Activated CD4-positive, alpha-beta T cell treated with anti-CD3 and anti-CD28 coated beads, Interleukin-2, amount 50 U/mL, for 1 hour (primary cell): Measurements from ENCODE around the gene DBN1.

Experiments
- DNase-seq: peaks from one replicate; pipeline ENCODE4 v3.0.0-alpha.2; 2020

DBN1 gene

DNA sequence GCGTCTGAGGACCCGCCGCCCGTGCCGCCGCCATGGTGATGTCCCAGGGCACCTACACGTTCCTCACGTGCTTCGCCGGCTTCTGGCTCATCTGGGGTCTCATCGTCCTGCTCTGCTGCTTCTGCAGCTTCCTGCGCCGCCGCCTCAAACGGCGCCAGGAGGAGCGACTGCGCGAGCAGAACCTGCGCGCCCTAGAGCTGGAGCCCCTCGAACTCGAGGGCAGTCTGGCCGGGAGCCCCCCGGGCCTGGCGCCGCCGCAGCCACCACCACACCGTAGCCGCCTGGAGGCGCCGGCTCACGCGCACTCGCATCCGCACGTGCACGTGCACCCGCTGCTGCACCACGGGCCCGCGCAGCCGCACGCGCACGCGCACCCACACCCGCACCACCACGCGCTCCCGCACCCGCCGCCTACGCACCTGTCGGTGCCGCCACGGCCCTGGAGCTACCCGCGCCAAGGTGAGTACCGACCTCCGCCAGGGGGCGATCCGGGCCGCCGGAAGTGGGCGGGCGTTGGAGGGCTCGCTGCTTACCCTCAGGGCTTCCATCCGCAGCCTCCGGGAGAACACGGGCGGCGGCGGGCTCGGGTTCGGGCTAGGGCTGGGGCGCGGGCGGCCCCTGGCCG is 18.3 kb downstream of the DBN1 start:
- peak; percentile 92 for DNase-seq

- peak; percentile 94 for DNase-seq
These were observed 18.9 kb downstream of the DBN1 start for GRCh38 chr5:177454397-177455035.

- DNase-seq: no peak
These were observed 19.5 kb downstream of the DBN1 start for GRCh38 chr5:177453852-177454396.

- DNase-seq: no peak
These were observed 20.5 kb downstream of the DBN1 start for GRCh38 chr5:177452688-177453638.

DNA sequence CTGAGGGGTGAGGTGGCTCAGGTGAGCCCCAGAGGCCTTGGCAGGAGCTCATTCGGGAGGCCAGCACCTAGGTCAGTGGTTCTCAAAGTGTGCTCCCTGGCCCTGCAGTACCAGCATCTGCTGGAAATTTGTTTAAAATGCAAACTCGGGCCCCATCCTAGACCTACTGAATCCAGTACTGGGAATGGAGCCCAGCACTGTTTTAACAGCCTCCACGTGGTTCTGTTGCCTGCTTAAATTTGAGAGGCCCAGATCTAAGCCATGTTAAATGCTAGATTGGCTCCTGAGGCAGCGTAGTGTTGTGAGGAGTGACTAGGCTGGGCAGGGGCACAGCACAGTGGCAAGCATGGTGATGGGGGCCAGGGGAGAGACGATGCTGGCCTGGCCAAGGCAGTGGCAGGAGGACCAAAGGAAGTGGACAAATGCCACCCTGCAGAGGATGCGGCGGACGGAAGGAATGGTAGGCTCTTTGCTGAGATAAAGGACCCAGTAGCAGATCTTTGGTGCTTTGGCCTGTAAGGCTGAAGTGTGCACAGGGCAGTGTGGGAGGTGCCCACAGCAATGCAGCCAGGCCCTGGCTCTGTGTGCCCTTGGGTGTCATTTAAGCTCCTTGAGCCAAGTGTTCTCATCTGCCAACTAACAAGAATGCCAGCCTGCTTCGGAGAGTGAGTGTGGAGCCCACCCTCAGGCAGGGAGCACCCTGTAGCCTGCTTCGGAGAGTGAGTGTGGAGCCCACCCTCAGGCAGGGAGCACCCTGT is 22.6 kb downstream of the DBN1 start:
- no peak for DNase-seq

DNA sequence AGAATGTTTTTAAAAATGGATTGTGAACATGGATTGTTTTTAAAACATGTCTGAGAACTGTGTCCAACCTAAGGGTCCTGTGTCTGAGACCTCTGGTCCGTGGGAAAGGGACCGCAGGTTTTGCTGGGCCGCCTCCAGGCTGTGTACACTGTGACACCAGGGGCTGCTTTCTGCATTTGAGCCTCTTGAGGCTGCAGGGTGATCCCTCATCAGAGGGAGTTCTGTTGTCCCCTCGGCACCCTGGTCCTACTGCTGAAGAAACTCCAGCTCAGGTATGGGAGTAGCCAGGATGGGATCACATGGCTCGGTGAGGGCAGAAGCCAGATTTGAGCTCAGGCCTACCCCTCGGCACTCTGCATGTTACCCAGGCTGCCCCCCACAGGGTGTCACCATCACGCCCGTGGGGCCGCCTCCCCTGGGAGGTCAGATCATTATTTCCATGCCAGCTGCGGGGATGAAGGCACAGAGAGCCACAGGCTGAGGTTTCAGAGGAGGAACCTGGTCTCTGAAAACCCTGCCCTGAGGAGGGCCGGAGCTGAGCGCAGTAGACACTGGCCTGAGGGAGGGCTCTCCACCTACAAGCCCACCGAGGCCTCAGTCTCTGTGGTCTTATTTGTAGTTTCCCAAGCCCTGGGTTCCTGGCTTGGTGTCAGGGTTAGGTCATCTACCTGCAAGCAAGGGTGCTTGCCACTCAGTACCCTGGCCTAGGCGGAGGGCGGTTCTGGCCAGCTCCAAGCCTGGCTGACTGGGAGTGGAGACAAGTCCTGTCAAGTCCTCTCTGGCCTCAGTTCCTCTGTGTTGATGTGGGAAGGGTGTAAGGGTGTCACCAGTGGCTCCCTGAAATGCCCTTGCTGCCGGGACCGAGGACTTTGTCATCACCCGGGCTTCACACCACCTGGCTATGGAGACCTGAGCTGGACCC is 24.0 kb downstream of the DBN1 start:
- no peak for DNase-seq

GRCh38 chr5:177448244-177448950 is 25.0 kb downstream of the DBN1 start:
- no peak for DNase-seq

GRCh38 chr5:177447611-177448243 is 25.7 kb downstream of the DBN1 start:
- no peak for DNase-seq

DNA sequence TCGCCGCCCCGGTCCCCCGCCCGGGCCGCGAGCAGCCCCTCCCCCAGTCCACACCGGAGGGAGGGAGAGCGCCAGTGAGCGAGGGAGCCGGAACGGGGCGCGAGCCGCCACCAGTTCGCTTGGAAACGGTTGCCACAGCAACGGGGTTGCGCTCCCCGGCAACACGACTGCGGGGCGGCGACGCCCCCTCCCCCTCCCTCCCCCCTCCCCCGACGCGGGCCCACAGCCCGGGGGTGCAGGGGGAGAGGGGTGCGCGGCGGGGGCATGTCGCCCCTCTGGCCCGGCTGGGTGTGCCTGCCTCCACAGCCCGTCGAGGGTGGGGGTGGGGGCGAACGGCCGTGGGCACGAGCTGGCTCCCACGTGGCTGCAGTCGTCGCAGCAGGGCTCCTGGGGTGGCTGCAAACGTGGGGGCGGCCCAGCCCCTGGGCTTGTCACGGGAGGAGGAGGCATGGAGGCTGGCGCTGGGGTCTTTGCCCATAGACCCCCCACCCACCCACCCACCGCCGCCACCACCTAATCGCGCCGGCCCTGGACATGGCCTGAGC is 26.3 kb downstream of the DBN1 start:
- peak; percentile 82 for DNase-seq

DNA sequence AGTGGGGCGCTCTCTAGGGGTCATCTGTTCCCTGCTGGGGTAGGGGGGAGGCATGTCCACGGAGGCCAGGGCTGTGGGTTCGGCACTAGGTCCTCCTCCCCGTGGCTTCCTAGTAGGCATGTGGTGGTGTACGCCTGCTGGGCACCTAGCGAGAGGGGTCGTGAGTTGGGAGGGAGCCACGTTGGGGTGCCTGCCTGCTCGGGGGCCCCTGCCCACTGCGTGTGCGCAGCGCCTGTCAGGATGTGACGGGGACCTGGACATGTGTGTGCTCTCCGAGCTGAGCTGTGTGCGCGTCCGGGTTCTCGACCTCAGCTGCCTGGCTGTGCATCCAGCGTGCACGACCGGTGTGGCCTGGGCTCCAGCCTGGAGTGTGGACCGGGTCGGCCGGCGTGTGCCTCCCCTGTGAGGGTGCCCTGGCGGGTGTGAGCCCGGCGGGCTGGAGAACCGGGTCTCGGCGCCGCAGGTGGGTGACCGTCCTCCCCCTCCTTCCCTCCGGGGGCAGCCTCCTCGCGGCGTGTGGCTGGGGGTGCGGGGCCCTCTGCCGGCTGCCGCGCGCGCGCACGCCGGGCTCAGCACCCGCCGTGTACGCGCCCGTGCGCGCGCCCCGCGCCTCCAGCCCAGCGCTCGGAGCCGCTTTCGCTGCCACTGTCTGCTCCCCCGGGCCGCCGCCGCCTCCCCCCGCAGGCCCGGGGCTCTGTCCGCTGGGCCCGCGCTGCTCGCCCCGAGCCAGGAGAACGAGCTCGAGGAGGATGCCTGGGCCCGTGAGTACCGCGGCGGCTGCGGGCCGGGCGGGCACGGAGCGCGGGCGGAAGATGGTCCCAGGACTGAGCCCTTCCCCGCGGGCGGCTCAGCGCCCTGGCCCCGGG is 27.0 kb downstream of the DBN1 start, which contains the start of gene PRR7:
TSS of gene PRR7 (plus strand) at position 615 of the 866 bp plus-strand sequence. CDS start 8,254 bp downstream, outside the sequence.
- DNase-seq: peak; percentile 69

DNA sequence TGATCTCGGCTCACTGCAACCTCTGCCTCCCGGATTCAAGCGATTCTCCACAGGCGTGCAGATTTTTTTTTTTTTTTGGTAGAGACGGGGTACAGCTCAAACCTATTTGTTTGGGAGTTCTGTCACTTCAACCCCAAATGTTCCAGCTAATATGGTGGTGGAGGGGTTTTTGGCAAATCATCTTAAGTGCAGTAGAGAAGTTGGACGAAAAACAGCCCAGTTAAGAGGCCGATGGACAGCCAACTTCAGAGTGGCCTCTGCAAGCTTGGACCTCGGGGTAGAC is 27.6 kb downstream of the DBN1 start:
- DNase-seq: no peak

DNA sequence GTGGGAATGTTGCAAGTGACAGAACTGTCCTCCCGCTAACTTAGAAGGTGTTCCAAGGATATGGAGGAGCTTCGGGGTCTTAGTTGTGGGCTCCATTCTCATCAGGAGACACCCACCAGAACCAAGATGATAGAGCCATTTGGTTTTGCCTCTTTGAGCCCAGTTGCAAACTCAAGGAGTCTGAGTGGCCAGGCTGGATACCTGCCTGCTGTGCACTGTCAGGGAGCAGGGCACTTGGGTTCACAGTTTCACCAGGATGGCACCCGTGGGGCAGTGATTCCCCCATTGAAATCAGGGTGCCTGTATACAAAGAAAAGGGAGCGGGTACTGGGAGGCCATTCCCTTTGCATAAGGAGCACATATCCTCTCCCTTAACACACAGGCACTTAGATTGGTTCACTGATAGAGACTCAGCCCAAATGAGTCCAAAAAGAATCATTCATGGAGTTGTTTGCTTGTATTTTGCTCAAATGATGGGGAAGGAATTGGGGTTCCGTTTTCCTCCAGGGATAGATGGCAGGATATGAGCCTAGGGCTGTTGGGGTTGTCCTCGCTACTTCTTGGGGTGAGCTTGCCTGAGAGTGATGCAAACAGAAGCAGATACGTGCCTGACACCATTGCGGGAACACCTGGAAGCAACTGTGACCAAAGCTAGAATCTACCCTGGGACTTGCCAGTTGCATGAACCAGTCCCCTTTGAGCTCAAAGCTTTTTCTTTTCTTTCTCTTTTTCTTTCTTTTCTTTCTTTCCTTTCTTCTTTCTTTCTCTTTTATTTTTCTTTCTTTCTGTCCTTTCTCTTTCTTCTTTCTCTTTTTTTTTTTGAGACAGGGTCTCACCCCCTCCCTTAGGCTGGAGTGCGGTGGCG is 28.1 kb downstream of the DBN1 start:
- DNase-seq: no peak

DNA sequence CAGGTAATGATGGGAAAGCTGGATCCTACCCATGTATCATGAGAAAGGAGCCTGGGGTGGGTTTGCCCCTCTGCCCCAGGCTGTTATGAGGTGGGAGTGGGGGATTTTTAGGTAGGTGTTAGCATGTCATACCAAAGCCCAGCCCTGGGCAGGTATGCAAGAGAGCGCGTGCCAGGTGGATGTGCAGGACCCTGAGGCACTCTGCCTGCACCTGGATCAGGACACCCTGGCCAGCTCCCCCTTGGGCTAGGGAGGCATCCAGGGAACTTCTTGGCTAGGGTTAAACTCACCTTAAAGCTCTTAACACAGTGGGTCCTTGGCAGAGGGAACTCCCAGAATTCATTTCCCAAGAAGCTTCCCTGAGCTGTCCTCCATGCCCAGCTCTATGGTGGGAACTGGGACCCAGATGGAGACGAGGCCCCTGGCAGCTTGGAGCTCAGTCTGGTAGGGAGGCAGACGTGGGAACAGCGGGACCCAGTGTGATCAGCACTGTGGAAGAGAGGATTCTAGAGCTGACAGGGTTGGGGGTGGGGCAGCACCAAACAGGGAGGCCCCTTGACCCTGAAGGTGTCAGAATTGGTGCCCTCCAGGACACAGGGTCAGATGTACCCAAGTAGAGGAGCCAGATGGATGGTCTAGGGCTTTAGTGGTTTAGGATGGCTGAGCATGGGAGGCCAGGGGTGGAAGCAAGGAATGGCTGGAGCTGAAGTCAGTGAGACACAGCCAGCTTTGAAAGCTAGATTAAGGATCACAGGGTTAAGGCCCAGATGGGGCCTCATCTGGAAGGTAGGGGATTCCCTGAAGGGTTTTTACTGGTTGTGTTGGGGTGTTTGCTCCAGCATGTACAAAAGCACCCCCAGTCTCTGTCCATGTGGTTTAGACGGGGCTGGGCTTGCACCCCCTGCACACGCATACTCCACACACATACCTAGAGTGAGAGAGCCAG is 29.1 kb downstream of the DBN1 start:
- DNase-seq: no peak

GRCh38 chr5:177443144-177443983 is 30.1 kb downstream of the DBN1 start:
- no peak for DNase-seq

DNA sequence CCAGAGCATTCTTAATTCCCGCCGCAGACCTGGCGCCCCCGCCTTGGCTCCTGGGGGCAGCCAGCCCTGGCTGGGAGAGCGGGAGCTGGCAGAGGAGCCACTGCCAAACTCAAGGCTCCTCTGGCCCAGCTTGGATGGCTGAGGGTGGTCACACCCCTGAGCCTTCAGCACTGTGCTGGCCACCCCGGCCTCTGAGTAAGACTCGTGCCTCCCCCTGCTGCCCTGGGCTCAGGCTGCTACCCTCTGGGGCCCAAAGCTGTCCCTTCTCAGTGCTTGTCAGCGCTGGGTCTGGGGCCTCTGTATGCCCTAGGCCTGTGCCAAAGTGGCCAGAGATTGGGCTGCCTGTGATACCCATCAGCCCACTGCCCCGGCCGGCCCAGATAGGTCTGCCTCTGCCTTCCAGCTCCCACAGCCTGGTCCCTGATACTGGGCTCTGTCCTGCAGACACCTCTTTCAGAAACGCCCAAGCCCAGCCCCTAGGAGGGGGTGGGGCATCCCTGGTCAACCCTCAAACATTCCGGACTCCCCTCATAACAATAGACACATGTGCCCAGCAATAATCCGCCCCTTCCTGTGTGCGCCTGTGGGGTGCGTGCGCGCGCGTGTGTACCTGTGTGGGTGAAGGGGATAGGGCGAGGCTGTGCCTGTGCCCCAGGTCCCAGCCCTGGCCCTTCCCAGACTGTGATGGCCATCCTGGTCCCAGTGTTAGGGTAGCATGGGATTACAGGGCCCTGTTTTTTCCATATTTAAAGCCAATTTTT is 31.2 kb downstream of the DBN1 start:
- DNase-seq: no peak
